Endodermal cell (in vitro differentiated cells): ENCODE results near the gene FCF1. TPM values are rescaled to one million over a fixed set of nuclear protein-coding genes. Genes with fewer than 3 reads are reported as not detected.
A peak's percentile ranks its signal among the peaks of the same experiment; 100 is the strongest.

Experiments
- DNase-seq: peaks from one replicate; pipeline ENCODE4 v3.0.0-alpha.2; 2017
- H3K27ac ChIP-seq: 2 replicates; pipeline ENCODE4 v1.5.1; 2013; ENCODE audit warnings: mild to moderate bottlenecking, low read depth, low read length, moderate library complexity
- H3K27me3 ChIP-seq: 2 replicates; pipeline ENCODE4 v1.6.1; 2013; ENCODE audit warnings: mild to moderate bottlenecking, low read length, moderate library complexity; ENCODE audit not compliant: insufficient read depth, control insufficient read depth, poor library complexity, severe bottlenecking
- H3K36me3 ChIP-seq: 2 replicates; pipeline ENCODE4 v1.7.0; 2013; ENCODE audit warnings: mild to moderate bottlenecking, low read length, moderate library complexity; ENCODE audit not compliant: control insufficient read depth, insufficient read depth
- H3K4me1 ChIP-seq: one replicate; pipeline ENCODE4 v1.7.0; 2013; ENCODE audit warnings: low read length; ENCODE audit not compliant: control insufficient read depth, insufficient read depth
- H3K4me3 ChIP-seq: 2 replicates; pipeline ENCODE4 v1.5.1; 2013; ENCODE audit warnings: mild to moderate bottlenecking, low read length, moderate library complexity
- H3K9ac ChIP-seq: 2 replicates; pipeline ENCODE4 v1.6.1; 2013; ENCODE audit warnings: mild to moderate bottlenecking, low read length, moderate library complexity; ENCODE audit not compliant: poor library complexity, severe bottlenecking; ENCODE audit errors: extremely low read depth
- H3K9me3 ChIP-seq: 2 replicates; pipeline ENCODE4 v1.6.1; 2013; ENCODE audit warnings: mild to moderate bottlenecking, low read length, moderate library complexity; ENCODE audit not compliant: control insufficient read depth
- H3K27ac Mint-ChIP-seq: 2 replicates; pipeline ENCODE4 v1.8.0; 2020; ENCODE audit warnings: mixed read lengths
- H3K27me3 Mint-ChIP-seq: 2 replicates; pipeline ENCODE4 v1.8.0; 2021; ENCODE audit warnings: mild to moderate bottlenecking, mixed read lengths; ENCODE audit not compliant: insufficient read depth
- H3K36me3 Mint-ChIP-seq: 2 replicates; pipeline ENCODE4 v1.8.0; 2020; ENCODE audit warnings: low read depth, mixed read lengths
- H3K4me1 Mint-ChIP-seq: 2 replicates; pipeline ENCODE4 v1.8.0; 2020; ENCODE audit warnings: mixed read lengths
- H3K4me3 Mint-ChIP-seq: 2 replicates; pipeline ENCODE4 v1.8.0; 2020; ENCODE audit warnings: mild to moderate bottlenecking, moderate library complexity, mixed read lengths
- H3K9me3 Mint-ChIP-seq: 2 replicates; pipeline ENCODE4 v1.8.0; 2020; ENCODE audit warnings: mild to moderate bottlenecking, mixed read lengths
- WGBS, 2 experiments: methylation state at CpG; one replicate each; pipeline versions ENCODE4 v1.1.5 to v1.1.7; 2013; ENCODE audit warnings: missing lambda C conversion rate in 2 of 2, mixed read lengths in 1 of 2; ENCODE audit not compliant: insufficient coverage in 1 of 2, insufficient read length in 1 of 2; 5-methylcytosine and 5-hydroxymethylcytosine counted together
- total RNA-seq, 2 donors: library from RNA; stranded (reverse); fragmentation: NEBNext Ultra II Directional in 1 of 2; extraction: Animal tissue kit (Norgen Biotek cat#: 25700) in 1 of 2; gene quantifications; 2 replicates in 1 of 2; 3 replicates in 1 of 2; pipeline ENCODE4 v1.2.1, GENCODE V29; 2021
- TF ChIP-seq, protein P1 (sequence below): fragments of 200-600 bp; sonication (generic); conservative IDR thresholded peaks from 2 replicates; pipeline ENCODE4 v1.5.0; 2021; ENCODE audit warnings: antibody characterized with exemption, mild to moderate bottlenecking

FCF1 gene
- total RNA-seq, 2 donors from 2014 or later = 68.4 to 71.3 TPM

DNA sequence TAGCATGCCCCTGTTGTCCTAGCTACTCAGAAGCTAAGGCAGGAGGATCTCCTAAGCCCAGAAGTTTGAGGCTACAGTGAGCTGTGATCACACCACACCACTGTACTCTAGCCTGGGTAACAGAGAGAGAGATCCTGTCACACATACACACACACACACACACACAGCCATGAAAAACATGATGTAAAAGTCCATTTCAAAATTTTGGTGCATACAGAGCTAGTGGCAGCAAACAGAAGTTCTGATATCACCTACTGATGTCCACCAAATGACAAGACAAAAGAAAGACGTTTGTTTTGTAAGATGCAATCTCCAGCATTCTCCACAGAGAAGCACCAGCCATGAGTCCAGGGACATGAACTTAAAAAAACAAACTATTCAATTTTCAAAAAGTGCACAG lies 15.9 kb upstream of the FCF1 start:
- Mint-ChIP-seq H3K27me3 (no peaks in the 10 kb centered on the region), H3K4me3 (no peak overlapping the region), H3K36me3 (peaks cover 35% of the 10 kb centered on the region), H3K27ac (no peak overlapping the region), H3K4me1 (no peaks in the 10 kb centered on the region), H3K9me3 (peaks cover 18% of the 10 kb centered on the region)
- Histone ChIP-seq H3K4me3 (no peak overlapping the region), H3K9me3 (peaks cover 14% of the 10 kb centered on the region), H3K4me1 (no peaks in the 10 kb centered on the region), H3K27me3 (no peaks in the 10 kb centered on the region), H3K27ac (no peak overlapping the region), H3K9ac (no peak overlapping the region), H3K36me3 (peaks cover 35% of the 10 kb centered on the region)
- DNase-seq = no peak
- TF ChIP-seq, protein P1, sequence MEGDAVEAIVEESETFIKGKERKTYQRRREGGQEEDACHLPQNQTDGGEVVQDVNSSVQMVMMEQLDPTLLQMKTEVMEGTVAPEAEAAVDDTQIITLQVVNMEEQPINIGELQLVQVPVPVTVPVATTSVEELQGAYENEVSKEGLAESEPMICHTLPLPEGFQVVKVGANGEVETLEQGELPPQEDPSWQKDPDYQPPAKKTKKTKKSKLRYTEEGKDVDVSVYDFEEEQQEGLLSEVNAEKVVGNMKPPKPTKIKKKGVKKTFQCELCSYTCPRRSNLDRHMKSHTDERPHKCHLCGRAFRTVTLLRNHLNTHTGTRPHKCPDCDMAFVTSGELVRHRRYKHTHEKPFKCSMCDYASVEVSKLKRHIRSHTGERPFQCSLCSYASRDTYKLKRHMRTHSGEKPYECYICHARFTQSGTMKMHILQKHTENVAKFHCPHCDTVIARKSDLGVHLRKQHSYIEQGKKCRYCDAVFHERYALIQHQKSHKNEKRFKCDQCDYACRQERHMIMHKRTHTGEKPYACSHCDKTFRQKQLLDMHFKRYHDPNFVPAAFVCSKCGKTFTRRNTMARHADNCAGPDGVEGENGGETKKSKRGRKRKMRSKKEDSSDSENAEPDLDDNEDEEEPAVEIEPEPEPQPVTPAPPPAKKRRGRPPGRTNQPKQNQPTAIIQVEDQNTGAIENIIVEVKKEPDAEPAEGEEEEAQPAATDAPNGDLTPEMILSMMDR = no peak
- WGBS, 2 experiments = 100% methylated on average over 1 of the region's 1 CpG; no CpG with 5 or more reads in 1 of the 2 experiments

DNA sequence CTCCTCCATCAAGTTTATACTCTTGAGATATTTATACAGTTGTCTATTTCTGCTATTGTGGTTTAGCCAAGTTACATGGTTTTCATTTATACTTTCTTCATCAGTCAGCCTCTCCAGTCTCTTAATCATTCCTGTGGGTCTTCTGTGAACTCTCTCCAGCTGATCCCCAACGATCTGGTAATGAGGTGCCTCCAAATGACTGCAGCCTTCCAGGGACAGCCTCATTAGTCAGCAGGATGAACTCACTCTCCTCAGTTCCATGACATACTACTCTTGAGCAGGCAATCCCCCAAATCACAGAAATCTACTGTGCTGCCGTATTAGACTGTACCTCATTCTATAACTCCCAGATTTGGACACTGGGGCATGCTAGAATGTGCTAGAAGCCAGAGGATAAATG lies 15.4 kb upstream of the FCF1 start:
- H3K9me3 ChIP-seq = peaks cover 20% of the 10 kb centered on the region
- H3K4me3 Mint-ChIP-seq = no peak overlapping the region
- H3K27ac ChIP-seq = no peak overlapping the region
- H3K4me1 Mint-ChIP-seq = no peaks in the 10 kb centered on the region
- no peaks in the 10 kb centered on the region for H3K27me3 ChIP-seq
- no peak overlapping the region for H3K4me3 ChIP-seq
- peaks cover 23% of the 10 kb centered on the region for H3K9me3 Mint-ChIP-seq
- no peaks in the 10 kb centered on the region for H3K4me1 ChIP-seq
- H3K27ac Mint-ChIP-seq = peak overlapping the region; percentile 60
- DNase-seq = no peak
- H3K9ac ChIP-seq = no peak overlapping the region
- H3K36me3 Mint-ChIP-seq = peaks cover 40% of the 10 kb centered on the region
- no peaks in the 10 kb centered on the region for H3K27me3 Mint-ChIP-seq
- WGBS, 2 experiments = 96% methylated on average over 2 of the region's 2 CpGs; no CpG with 5 or more reads in 1 of the 2 experiments
- peaks cover 35% of the 10 kb centered on the region for H3K36me3 ChIP-seq
- TF ChIP-seq, protein P1 = no peak

DNA sequence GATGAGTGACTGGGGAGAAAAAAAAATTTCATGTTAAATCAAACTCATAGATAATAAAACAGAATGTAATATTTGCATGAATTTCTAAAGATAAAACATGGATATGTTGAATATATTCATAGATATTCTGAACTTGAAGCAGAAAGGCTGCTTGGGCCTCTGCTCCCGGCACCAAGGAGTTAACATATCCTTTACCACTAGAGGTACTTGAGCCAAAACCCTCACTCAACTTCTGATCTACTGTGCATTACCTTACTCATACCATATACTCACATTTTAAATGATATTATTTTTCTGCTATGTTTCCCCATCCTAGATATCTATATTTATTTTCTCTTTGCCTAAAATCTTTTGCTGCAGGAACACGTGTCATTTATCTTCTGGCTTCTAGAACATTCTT lies 15.0 kb upstream of the FCF1 start:
- H3K4me3 ChIP-seq = no peak overlapping the region
- DNase-seq = no peak
- peaks cover 35% of the 10 kb centered on the region for H3K36me3 ChIP-seq
- H3K27ac Mint-ChIP-seq = no peak overlapping the region
- peaks cover 28% of the 10 kb centered on the region for H3K9me3 Mint-ChIP-seq
- no peak overlapping the region for H3K4me3 Mint-ChIP-seq
- no peaks in the 10 kb centered on the region for H3K27me3 Mint-ChIP-seq
- H3K27ac ChIP-seq = no peak overlapping the region
- H3K27me3 ChIP-seq = no peaks in the 10 kb centered on the region
- WGBS, 2 experiments = 88 to 96% methylated on average over 2 of the region's 2 CpGs
- H3K9me3 ChIP-seq = peaks cover 24% of the 10 kb centered on the region
- no peaks in the 10 kb centered on the region for H3K4me1 Mint-ChIP-seq
- no peak overlapping the region for H3K9ac ChIP-seq
- TF ChIP-seq, protein P1 = peak; percentile 52
- no peaks in the 10 kb centered on the region for H3K4me1 ChIP-seq
- H3K36me3 Mint-ChIP-seq = peaks cover 45% of the 10 kb centered on the region
